HEK293T (cell line): ENCODE measurements around the gene DSCAM.

Source experiments
- ARNT ChIP-seq: fragments of 450-650 bp; IDR thresholded peaks from 2 replicates; pipeline ENCODE4 v1.6.1; 2017; ENCODE audit warnings: mild to moderate bottlenecking
- BHLHE40 ChIP-seq: fragments of 450-650 bp; IDR thresholded peaks from 2 replicates; pipeline ENCODE4 v1.6.1; 2016; ENCODE audit warnings: mild to moderate bottlenecking, moderate library complexity, borderline replicate concordance
- ELF4 ChIP-seq: fragments of 450-650 bp; IDR thresholded peaks from 2 replicates; pipeline ENCODE4 v1.6.1; 2017; ENCODE audit warnings: antibody characterized with exemption
- FOXM1 ChIP-seq: fragments of 450-650 bp; IDR thresholded peaks from 2 replicates; pipeline ENCODE4 v1.6.1; 2017; ENCODE audit warnings: mild to moderate bottlenecking, borderline replicate concordance
- SUZ12 ChIP-seq: fragments of 450-650 bp; IDR thresholded peaks from 2 replicates; pipeline ENCODE4 v1.6.1; 2016; ENCODE audit warnings: mild to moderate bottlenecking
- TARDBP ChIP-seq: fragments of 450-650 bp; IDR thresholded peaks from 2 replicates; pipeline ENCODE4 v1.6.1; 2016
- ZNF384 ChIP-seq: fragments of 450-650 bp; IDR thresholded peaks from 2 replicates; pipeline ENCODE4 v1.6.1; 2016

DNA sequence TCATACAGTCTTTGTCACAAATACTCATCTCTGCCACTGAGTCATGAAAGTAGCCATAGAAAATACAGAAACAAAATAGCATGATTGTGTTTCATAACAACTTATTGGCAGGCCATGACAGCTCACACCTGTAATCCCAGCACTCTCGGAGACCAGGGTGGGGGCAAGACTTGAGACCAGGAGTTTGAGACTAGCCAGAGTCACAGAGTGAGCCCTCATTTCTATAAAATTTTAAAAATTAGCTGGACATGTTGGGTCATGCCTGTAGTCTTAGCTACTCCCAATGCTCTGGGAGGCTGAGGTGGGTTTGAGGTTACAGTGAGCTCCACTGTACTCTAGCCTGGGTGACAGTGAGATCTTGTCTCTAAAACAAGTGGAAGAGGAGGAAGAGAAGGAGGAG is 568.6 kb downstream of the DSCAM start:
- no peak for TF ChIP-seq TARDBP
- TF ChIP-seq BHLHE40, result no peak
- no peak for TF ChIP-seq ELF4
- TF ChIP-seq ZNF384, result no peak
- TF ChIP-seq SUZ12, result no peak
- TF ChIP-seq FOXM1, result no peak
- no peak for TF ChIP-seq ARNT
